Pancreas (tissue), 10 donors: Measurements from ENCODE around the gene GPN1. TPM values are rescaled to one million over a fixed set of nuclear protein-coding genes. Genes with fewer than 3 reads are reported as not detected.

ENCODE experiments used
- ATAC-seq, 4 donors: fragments of 200-7000 bp; cut with Tn5 transposase; one replicate each; pipeline versions ENCODE4 v1.8.0 to v1.9.1; 2020; ENCODE audit warnings: mild to moderate bottlenecking in 4 of 4, moderate library complexity in 4 of 4
- DNase-seq, 6 donors: peaks; one replicate each; pipeline ENCODE4 v3.0.0-alpha.2; 2020
- FAIRE-seq: peaks from 2 replicates; lab custom pipeline; 2012; peaks lifted over from hg19 to GRCh38; lab: Jason Lieb, UNC
- H3K27ac ChIP-seq, 4 donors: fragments of 200-600 bp; sonication (generic); 1 replicate in 3 of 4; 2 replicates in 1 of 4; pipeline versions ENCODE4 v1.5.0 to v1.8.0; 2020
- H3K27me3 ChIP-seq, 4 donors: fragments of 200-600 bp; one replicate each; pipeline ENCODE4 v1.8.0; 2021
- H3K36me3 ChIP-seq, 3 donors: fragments of 200-600 bp; sonication (generic) in 1 of 3; one replicate each; pipeline versions ENCODE4 v1.5.0 to v1.8.0; 2020 to 2021
- H3K4me1 ChIP-seq, 3 donors: fragments of 200-600 bp; one replicate each; pipeline ENCODE4 v1.8.0; 2021
- H3K4me3 ChIP-seq, 4 donors: fragments of 200-600 bp; sonication (generic) in 2 of 4; one replicate each; pipeline versions ENCODE4 v1.5.0 to v1.8.0; 2020 to 2021
- H3K9me3 ChIP-seq, 4 donors: fragments of 200-600 bp; one replicate each; pipeline ENCODE4 v1.8.0; 2021
- CTCF ChIP-seq, 4 donors: fragments of 200-600 bp; sonication (generic) in 3 of 4; IDR thresholded peaks; one replicate each; pipeline versions ENCODE4 v1.5.0 to v1.8.0; 2021; ENCODE audit warnings: antibody characterized with exemption in 4 of 4
- WGBS, 2 donors: extraction: QIAGEN DNeasy Blood & Tissue Kit; methylation state at CpG; one replicate each; pipeline ENCODE4 v1.1.7; 2013; 5-methylcytosine and 5-hydroxymethylcytosine counted together
- intact Hi-C, 3 donors: fragments of 100-400 bp; cut with DNase I; formaldehyde crosslinking; loops; one replicate each; pipeline versions ENCODE4 v1.11.1 to v1.14.2; 2022
- polyA plus RNA-seq, 2 donors: library from polyadenylated mRNA; stranded (reverse); fragments of 200-250 nt; gene quantifications; one replicate each; pipeline ENCODE4 v1.2.3, GENCODE V29; 2013
- total RNA-seq, 6 donors: library from RNA; stranded (reverse); fragmentation: NEBNext Ultra II Directional in 4 of 6; extraction: Animal tissue kit (Norgen Biotek cat#: 25700) in 4 of 6; gene quantifications; one replicate each; pipeline versions ENCODE4 v1.2.1 to v1.2.4, GENCODE V29; 2021 to 2023
- donor health status: healthy with polysubstance abuse.
- donor health status: DM: no; HTN: no; CAD: no; lungs with moderate emphysema.
- donor health status: DM: no; HTN: no; CAD: no.
- donor health status: control.
- donor health status: control.
- donor health status: Bipolar disorder and iron deficiency.
- donor health status: DM: yes; HTN: yes; CAD: no.
- donor health status: DM: no; HTN: no; CAD: no.
- donor health status: DM: no; HTN: no; CAD: no.
- donor health status: DM: yes; HTN: yes; CAD: no.

GPN1 gene
- total and polyA plus RNA-seq, 8 donors = 7.9 to 17.0 (median 12.0) TPM

GRCh38 chr2:27661371-27661770 lies 32.5 kb downstream of the GPN1 start:
- no peak for FAIRE-seq
- WGBS, 2 donors = 84 to 86% methylated on average over 1 of the region's 1 CpG
- Histone ChIP-seq H3K9me3 (no peaks in the 10 kb centered on the region), H3K27ac (no peak overlapping the region), H3K27me3 (no peaks in the 10 kb centered on the region), H3K4me1 (peaks cover 14 to 29% (median 14%) of the 10 kb centered on the region in 3 donors), H3K4me3 (no peak overlapping the region), H3K36me3 (peaks cover 0 to 36% (median 13%) of the 10 kb centered on the region in 3 donors)
- ATAC-seq = no peak
- DNase-seq = no peak
- intact Hi-C loops = no loop called here
- no peak for TF ChIP-seq CTCF (IDR thresholded peaks at IDR 0.05)

GRCh38 chr2:27663285-27664153 lies 34.7 kb downstream of the GPN1 start, which contains the start of the genes SLC4A1AP and SUPT7L:
Gene SLC4A1AP, plus strand, starts transcription at chr2:27663889. Its CDS starts 26 bp downstream, at chr2:27663915.
Gene SUPT7L, minus strand, starts transcription at chr2:27663614. Its CDS starts 1,422 bp downstream, at chr2:27662192.
- ATAC-seq = peak; percentile 86 to 94 (median 91)
- H3K4me1 ChIP-seq = peaks cover 14 to 29% (median 14%) of the 10 kb centered on the region in 3 donors
- no peak for FAIRE-seq

GRCh38 chr2:27664154-27664574 lies 35.3 kb downstream of the GPN1 start:
- DNase-seq (no peak), FAIRE-seq (no peak), ATAC-seq (peak in 2 of 4 donors; percentile 8 to 9)
- peak overlapping the region in 3 of 4 donors; percentile 73 to 90 (median 79) for H3K27ac ChIP-seq
- H3K27me3 ChIP-seq = no peaks in the 10 kb centered on the region
- H3K4me1 ChIP-seq = peaks cover 12 to 26% (median 14%) of the 10 kb centered on the region in 3 donors
- peak overlapping the region; percentile 81 to 88 (median 85) for H3K4me3 ChIP-seq
- 2% methylated on average over 28 of the region's 28 CpGs for WGBS, 2 donors
- no peaks in the 10 kb centered on the region for H3K9me3 ChIP-seq
- intact Hi-C loops = no loop called here
- no peak for TF ChIP-seq CTCF (IDR thresholded peaks at IDR 0.05)
- H3K36me3 ChIP-seq = peaks cover 0 to 41% (median 12%) of the 10 kb centered on the region in 3 donors

More at GRCh38 chr2:27663285-27664153, 34.7 kb downstream of the GPN1 start, which contains the start of the genes SLC4A1AP and SUPT7L:
- peak within 1 kb of the TSS; percentile 81 to 88 (median 85) for H3K4me3 ChIP-seq
- peak within 1 kb of the TSS; percentile 49 to 90 (median 76) for H3K27ac ChIP-seq
- no peaks in the 10 kb centered on the region for H3K9me3 ChIP-seq
- intact Hi-C loops = no loop called here
- peaks cover 0 to 38% (median 9%) of the 10 kb centered on the region in 3 donors for H3K36me3 ChIP-seq
- no peak for TF ChIP-seq CTCF (IDR thresholded peaks at IDR 0.05)
- peak; percentile 55 to 82 (median 72) for DNase-seq
- no peaks in the 10 kb centered on the region for H3K27me3 ChIP-seq
- 0% methylated on average over 56 of the region's 56 CpGs for WGBS, 2 donors

- no peak for FAIRE-seq
- intact Hi-C loops = no loop called here
These were observed 35.9 kb downstream of the GPN1 start for GRCh38 chr2:27664622-27665363.

More at GRCh38 chr2:27664622-27665363, 35.9 kb downstream of the GPN1 start:
- no peak for ATAC-seq
- no peak for TF ChIP-seq CTCF (IDR thresholded peaks at IDR 0.05)
- WGBS, 2 donors = 59 to 66% methylated on average over 16 of the region's 16 CpGs
- Histone ChIP-seq H3K4me3 (peak overlapping the region; percentile 81 to 88 (median 85)), H3K27me3 (no peaks in the 10 kb centered on the region), H3K4me1 (peaks cover 9 to 22% (median 14%) of the 10 kb centered on the region in 3 donors), H3K27ac (no peak overlapping the region), H3K36me3 (peaks cover 0 to 41% (median 12%) of the 10 kb centered on the region in 3 donors), H3K9me3 (no peaks in the 10 kb centered on the region)
- no peak for DNase-seq
